KOPT-K1 (cell line): Measurements from ENCODE around the gene ACOT7.
A peak's percentile ranks its signal among the peaks of the same experiment; 100 is the strongest.

ENCODE experiments used
- H3K27ac ChIP-seq: fragments of 200-600 bp; sonication (generic); 2 replicates; pipeline ENCODE4 v1.5.1; 2016; ENCODE audit warnings: antibody characterized with exemption, mild to moderate bottlenecking, low read depth, low read length; ENCODE audit not compliant: poor library complexity, severe bottlenecking
- H3K36me3 ChIP-seq: fragments of 200-600 bp; sonication (generic); 2 replicates; pipeline ENCODE4 v1.5.1; 2017; ENCODE audit warnings: antibody characterized with exemption, mild to moderate bottlenecking, low read length, moderate library complexity; ENCODE audit not compliant: insufficient read depth
- H3K9me3 ChIP-seq: fragments of 200-600 bp; sonication (generic); 2 replicates; pipeline ENCODE4 v1.5.1; 2017; ENCODE audit warnings: antibody characterized with exemption, low read length, mild to moderate bottlenecking; ENCODE audit not compliant: insufficient read depth, poor library complexity, severe bottlenecking

Gene ACOT7

DNA sequence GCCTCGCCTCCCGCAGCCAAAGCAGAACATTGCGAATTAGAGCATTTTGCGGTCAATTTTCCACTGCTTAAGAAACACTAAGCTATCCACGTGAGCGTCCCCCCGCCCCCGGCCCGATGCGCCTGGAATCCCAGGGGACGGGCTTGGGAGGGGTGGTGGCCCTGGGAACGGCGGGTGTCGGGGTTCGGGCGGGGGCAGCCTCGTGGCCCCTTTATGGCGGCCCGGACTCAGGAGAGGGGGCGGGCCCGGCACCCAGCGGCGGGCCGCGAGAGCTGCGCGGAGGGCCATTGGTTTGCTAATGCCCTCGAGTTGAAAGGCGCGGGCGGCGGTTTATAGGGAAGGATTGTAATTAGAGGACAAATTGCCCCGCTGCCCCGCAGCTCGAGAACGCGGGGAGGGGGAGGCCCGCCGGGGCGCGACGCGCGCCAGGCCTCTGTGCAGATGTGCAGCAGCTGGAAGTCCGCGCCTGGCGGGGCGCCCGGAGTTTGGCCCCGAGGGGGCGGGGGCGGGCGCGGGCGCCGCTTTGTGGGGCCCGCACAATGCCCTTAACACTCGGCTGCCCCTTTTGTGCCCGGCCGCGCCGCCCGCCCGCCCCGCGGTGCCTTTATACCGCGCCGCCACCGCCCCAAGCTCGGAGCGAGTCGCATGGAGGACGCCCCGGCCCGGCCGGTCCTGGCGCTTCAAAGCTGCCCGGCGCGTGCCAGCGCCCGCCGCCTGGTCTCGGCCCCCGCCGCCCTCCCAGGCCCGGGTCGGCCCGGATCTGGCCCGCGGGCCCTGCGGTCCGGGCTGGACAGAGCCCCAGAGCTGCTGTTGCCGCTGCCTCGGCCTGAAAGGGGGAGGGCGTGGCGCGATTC is 151.5 kb downstream of the ACOT7 start:
- no peaks in the 10 kb centered on the region for H3K9me3 ChIP-seq
- H3K27ac ChIP-seq = no peak overlapping the region
- no peaks in the 10 kb centered on the region for H3K36me3 ChIP-seq

DNA sequence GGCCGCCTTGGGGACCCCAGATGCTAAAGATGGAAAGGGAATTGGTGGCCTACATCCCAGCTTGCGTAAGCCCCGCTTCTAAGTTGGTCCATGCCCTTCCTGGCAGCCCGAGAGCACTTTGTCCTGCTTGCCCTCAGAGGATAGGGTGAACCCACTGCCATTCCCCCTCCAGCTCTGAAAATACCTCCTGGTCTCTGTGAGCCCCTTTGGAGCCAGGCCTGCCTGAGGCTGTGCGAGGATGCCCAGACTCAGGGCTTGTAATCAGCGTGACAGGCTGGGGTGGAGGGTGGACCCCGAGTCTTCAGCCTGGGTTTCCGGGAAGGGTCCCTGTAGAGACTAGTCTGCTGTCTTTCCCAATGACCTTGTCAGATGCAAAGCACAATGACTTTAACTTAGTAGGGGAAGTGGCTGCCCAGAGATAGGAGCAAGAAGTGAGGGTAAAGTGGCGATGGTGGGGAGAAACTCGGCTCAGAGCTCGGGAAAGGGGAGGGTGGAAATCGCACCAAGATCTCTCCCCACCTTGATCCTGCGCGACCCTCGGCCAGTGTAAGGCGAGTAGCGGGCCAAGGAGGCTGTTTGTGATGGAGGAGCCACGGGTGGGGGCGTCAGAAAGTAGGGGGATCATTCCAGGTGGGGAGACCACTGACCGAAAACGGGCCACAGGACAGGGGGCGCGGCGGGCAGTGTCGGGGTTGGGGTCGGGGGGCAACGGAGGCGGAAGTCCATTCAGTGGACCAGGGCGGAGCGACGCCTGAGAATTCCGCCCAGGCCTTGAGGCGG is 152.3 kb downstream of the ACOT7 start:
- no peaks in the 10 kb centered on the region for H3K9me3 ChIP-seq
- no peaks in the 10 kb centered on the region for H3K36me3 ChIP-seq
- H3K27ac ChIP-seq = no peak overlapping the region

GRCh38 chr1:6239950-6240768 is 153.4 kb downstream of the ACOT7 start:
- Histone ChIP-seq H3K36me3 (no peaks in the 10 kb centered on the region), H3K9me3 (no peaks in the 10 kb centered on the region), H3K27ac (no peak overlapping the region)

DNA sequence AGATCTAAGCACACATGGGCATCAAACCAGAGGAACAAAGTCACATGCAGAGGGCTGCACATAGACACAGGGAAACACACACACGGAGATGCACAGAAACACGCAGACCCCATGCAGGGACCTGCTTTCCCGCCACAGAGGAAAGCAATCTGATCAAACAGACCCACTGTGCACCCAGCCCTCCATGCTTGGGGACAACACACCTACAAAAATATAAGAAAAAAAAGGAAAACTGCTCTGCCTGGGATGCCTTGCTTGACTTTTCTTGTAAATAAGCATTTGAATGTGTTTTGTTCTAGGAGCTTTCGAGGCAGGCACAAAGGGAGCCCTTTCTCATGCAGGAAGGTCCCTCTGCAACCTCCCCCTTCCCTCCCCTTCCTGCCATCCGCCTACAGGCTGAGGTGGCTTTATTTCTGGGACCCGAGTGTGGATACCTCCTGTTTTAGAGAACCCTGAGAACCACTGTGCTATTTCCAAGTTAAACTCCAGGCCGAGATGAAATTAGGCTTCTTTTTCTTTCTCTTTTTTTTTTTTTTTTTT is 154.3 kb downstream of the ACOT7 start:
- H3K36me3 ChIP-seq = peaks cover 4% of the 10 kb centered on the region
- H3K9me3 ChIP-seq = no peaks in the 10 kb centered on the region
- no peak overlapping the region for H3K27ac ChIP-seq

DNA sequence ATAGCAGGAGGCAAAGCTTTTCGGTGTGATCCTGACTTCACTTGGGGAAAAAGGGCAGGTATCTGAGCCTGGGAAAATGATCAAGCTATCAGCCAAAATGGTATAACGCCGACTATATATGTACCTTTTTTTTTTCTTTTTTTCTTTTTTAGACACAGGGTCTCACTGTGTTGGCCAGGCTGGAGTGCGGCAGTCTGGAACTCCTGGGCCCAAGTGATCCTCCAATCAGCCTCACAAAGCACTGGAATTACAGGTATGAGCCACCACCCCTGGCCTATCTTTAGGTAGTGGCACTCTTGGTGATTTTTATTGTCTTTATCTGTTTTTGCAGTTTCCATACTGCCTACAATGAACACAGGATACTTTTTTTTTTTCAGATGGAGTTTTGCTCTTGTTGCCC is 156.5 kb downstream of the ACOT7 start:
- Histone ChIP-seq H3K9me3 (no peaks in the 10 kb centered on the region), H3K27ac (no peak overlapping the region), H3K36me3 (peaks cover 26% of the 10 kb centered on the region)

DNA sequence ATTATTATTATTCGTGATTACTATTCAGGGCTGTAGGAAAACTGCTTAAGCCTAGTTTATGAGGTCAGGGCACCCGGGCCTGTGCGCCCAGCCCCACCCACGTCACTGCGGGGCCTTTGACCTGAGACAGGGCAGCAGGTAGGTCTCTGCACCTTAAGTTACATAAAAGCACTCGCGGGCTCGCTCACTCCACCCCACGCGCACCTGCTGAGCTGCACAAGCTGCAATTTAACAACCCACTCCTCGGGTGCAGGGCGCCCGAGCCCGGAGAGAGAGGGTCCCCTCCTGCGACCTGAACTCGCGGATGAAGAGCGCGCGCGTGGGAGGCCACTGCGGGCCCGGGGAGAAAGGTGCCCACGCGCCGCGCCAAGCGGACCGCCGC is 158.3 kb downstream of the ACOT7 start:
- peak overlapping the region; percentile 82 for H3K27ac ChIP-seq
- H3K36me3 ChIP-seq = peaks cover 44% of the 10 kb centered on the region
- no peaks in the 10 kb centered on the region for H3K9me3 ChIP-seq

GRCh38 chr1:6234502-6235295 is 158.9 kb downstream of the ACOT7 start:
- H3K27ac ChIP-seq = peak overlapping the region; percentile 82

GRCh38 chr1:6233376-6233775 is 160.2 kb downstream of the ACOT7 start:
- no peak overlapping the region for H3K27ac ChIP-seq
- H3K9me3 ChIP-seq = no peaks in the 10 kb centered on the region
- H3K36me3 ChIP-seq = peaks cover 63% of the 10 kb centered on the region

More at GRCh38 chr1:6234502-6235295, 158.9 kb downstream of the ACOT7 start:
- Histone ChIP-seq H3K9me3 (no peaks in the 10 kb centered on the region), H3K36me3 (peaks cover 50% of the 10 kb centered on the region)

GRCh38 chr1:6225651-6226050 is 167.9 kb downstream of the ACOT7 start:
- Histone ChIP-seq H3K36me3 (peaks cover 100% of the 10 kb centered on the region), H3K9me3 (no peaks in the 10 kb centered on the region), H3K27ac (no peak overlapping the region)

GRCh38 chr1:6224718-6225117 is 168.8 kb downstream of the ACOT7 start:
- Histone ChIP-seq H3K27ac (no peak overlapping the region), H3K36me3 (peaks cover 99% of the 10 kb centered on the region), H3K9me3 (no peaks in the 10 kb centered on the region)

GRCh38 chr1:6223617-6224016 is 169.9 kb downstream of the ACOT7 start:
- Histone ChIP-seq H3K27ac (no peak overlapping the region), H3K9me3 (no peaks in the 10 kb centered on the region), H3K36me3 (peaks cover 88% of the 10 kb centered on the region)

DNA sequence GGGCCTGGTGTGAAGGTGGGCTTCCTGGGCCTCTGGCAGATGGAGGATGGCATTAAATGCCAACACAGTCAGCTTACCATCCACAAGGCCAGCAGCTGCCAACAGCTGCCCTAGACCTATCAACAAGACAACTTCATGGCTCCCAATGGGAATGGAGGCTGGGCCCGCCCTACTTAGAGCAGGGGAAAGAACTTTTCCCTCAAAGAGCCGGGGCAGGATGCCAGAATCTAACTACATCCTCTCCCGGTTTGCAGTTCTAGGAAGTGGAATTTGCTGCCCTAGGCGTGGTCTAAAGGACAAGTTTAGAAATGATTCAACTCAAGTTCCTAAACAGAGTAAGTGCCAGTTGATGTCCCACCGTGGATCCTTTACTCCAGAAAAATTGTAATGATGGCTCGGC is 170.9 kb downstream of the ACOT7 start:
- Histone ChIP-seq H3K27ac (no peak overlapping the region), H3K36me3 (peaks cover 79% of the 10 kb centered on the region), H3K9me3 (no peaks in the 10 kb centered on the region)

DNA sequence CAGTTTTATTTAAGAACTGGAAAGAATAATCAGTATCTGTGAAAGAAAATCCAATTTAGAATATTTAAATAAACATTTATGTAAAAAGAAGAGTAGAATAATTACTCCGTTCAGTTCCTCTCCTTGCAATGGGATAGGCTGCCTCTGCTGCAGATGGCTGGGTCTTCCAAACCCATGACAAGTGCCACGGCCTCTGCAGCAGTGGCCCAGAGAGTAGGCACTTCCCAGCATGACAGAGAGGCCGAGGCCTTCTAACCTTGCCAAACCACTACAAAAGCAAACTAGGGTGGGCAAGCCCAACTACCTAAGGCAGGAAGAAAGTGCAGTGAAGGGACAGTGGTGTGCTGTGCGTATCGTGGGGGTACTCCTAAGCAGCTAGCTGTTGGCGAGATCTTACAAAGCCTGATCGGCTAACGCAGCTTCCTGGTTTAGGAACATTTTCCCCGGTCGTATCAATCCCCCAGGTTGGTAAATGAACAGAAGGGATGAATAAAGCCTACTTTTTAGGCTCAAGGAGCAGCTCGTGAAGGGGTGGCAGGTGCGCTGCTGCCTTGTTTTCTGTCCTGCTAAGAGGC is 172.3 kb downstream of the ACOT7 start:
- Histone ChIP-seq H3K36me3 (peaks cover 65% of the 10 kb centered on the region), H3K9me3 (no peaks in the 10 kb centered on the region), H3K27ac (no peak overlapping the region)

- Histone ChIP-seq H3K9me3 (no peaks in the 10 kb centered on the region), H3K36me3 (peaks cover 55% of the 10 kb centered on the region), H3K27ac (no peak overlapping the region)
Measured at GRCh38 chr1:6220236-6220635, 173.3 kb downstream of the ACOT7 start.
